Gastroesophageal sphincter (tissue), 3 donors: ENCODE measurements around the gene ALDH3A1.

Source experiments
- CTCF ChIP-seq, 4 experiments: fragments of 200-600 bp in 2 of 4; fragments of 450-650 bp in 2 of 4; sonication (generic) in 1 of 4; IDR thresholded peaks; one replicate each; pipeline ENCODE4 v1.5.1; 2017 to 2019; ENCODE audit warnings: antibody characterized with exemption in 4 of 4, mild to moderate bottlenecking in 2 of 4, moderate library complexity in 2 of 4
- EP300 ChIP-seq: sonication (generic); formaldehyde crosslinking; IDR thresholded peaks from one replicate; pipeline ENCODE4 v1.6.1; 2017; ENCODE audit warnings: antibody characterized with exemption, mild to moderate bottlenecking
- POLR2A ChIP-seq, 2 donors: fragments of 450-650 bp; IDR thresholded peaks; one replicate each; pipeline ENCODE4 v1.6.1; 2017; ENCODE audit warnings: antibody characterized with exemption in 2 of 2, mild to moderate bottlenecking in 2 of 2, moderate library complexity in 1 of 2
- POLR2AphosphoS5 ChIP-seq: sonication (generic); formaldehyde crosslinking; IDR thresholded peaks from one replicate; pipeline ENCODE4 v1.6.1; 2017; ENCODE audit warnings: antibody characterized with exemption

- TF ChIP-seq POLR2A (IDR thresholded peaks at IDR 0.05), result no peak
- TF ChIP-seq CTCF (IDR thresholded peaks at IDR 0.05), result no peak
- TF ChIP-seq POLR2AphosphoS5, result no peak
- no peak for TF ChIP-seq EP300
Measured at GRCh38 chr17:19744492-19744891, 3.6 kb downstream of the ALDH3A1 start.
